ENCODE data around the gene GH1. TPM values are rescaled to one million over a fixed set of nuclear protein-coding genes. Genes with fewer than 3 reads are reported as not detected.
"Not testable (repeated sequence)": the region's sequence is repeated elsewhere in the genome, so short reads cannot be mapped to it uniquely, and the experiment has no call there.

The GH1 gene
- total RNA-seq, 1 donor from 2014 or later: not detected

GRCh38 chr17:63903787-63904201, 14.8 kb downstream of the GH1 start:
- H3K27ac ChIP-seq; H3K4me3 ChIP-seq; intact Hi-C loops (cut with DNase I); H3K9me3 ChIP-seq; H3K4me1 ChIP-seq; H3K36me3 ChIP-seq; H3K27me3 ChIP-seq (ENCODE audit: low read depth); DNase-seq: not testable (repeated sequence)
- ATAC-seq: peak; percentile 43 to 51
- TF ChIP-seq CTCF (IDR thresholded peaks at IDR 0.05): peak; percentile 38

GRCh38 chr17:63901971-63902370, 16.7 kb downstream of the GH1 start:
- H3K36me3 ChIP-seq; H3K4me1 ChIP-seq; ATAC-seq; H3K27me3 ChIP-seq (ENCODE audit: low read depth); H3K4me3 ChIP-seq; intact Hi-C loops (cut with DNase I); H3K27ac ChIP-seq; DNase-seq; H3K9me3 ChIP-seq: not testable (repeated sequence)

GRCh38 chr17:63898899-63899798, 19.5 kb downstream of the GH1 start:
- DNase-seq; H3K27ac ChIP-seq; H3K4me1 ChIP-seq; H3K36me3 ChIP-seq; H3K9me3 ChIP-seq; H3K27me3 ChIP-seq (ENCODE audit: low read depth); intact Hi-C loops (cut with DNase I); H3K4me3 ChIP-seq; ATAC-seq: not testable (repeated sequence)

GRCh38 chr17:63896524-63897354, 21.9 kb downstream of the GH1 start, which contains the start of gene CSH1:
Gene CSH1, minus strand, starts transcription at chr17:63896574. Its CDS starts 63 bp downstream, at chr17:63896511.
- H3K9me3 ChIP-seq; H3K4me3 ChIP-seq; DNase-seq; H3K4me1 ChIP-seq; ATAC-seq; intact Hi-C loops (cut with DNase I); H3K36me3 ChIP-seq; H3K27me3 ChIP-seq (ENCODE audit: low read depth); H3K27ac ChIP-seq: not testable (repeated sequence)

- H3K36me3 ChIP-seq; H3K4me3 ChIP-seq; intact Hi-C loops (cut with DNase I); H3K27ac ChIP-seq; H3K4me1 ChIP-seq; H3K9me3 ChIP-seq; H3K27me3 ChIP-seq (ENCODE audit: low read depth); ATAC-seq; DNase-seq: not testable (repeated sequence)
Observed at GRCh38 chr17:63894821-63895220, 23.8 kb downstream of the GH1 start.

- H3K27me3 ChIP-seq (ENCODE audit: low read depth); intact Hi-C loops (cut with DNase I); H3K27ac ChIP-seq; ATAC-seq; H3K9me3 ChIP-seq; DNase-seq; H3K4me3 ChIP-seq; H3K4me1 ChIP-seq; H3K36me3 ChIP-seq: not testable (repeated sequence)
Observed at GRCh38 chr17:63894021-63894420, 24.6 kb downstream of the GH1 start.

GRCh38 chr17:63892316-63893037, 26.2 kb downstream of the GH1 start:
- H3K4me1 ChIP-seq; H3K27me3 ChIP-seq (ENCODE audit: low read depth); H3K27ac ChIP-seq; H3K4me3 ChIP-seq; ATAC-seq; H3K36me3 ChIP-seq; DNase-seq; intact Hi-C loops (cut with DNase I); H3K9me3 ChIP-seq: not testable (repeated sequence)

All from lower lobe of right lung (tissue), 2 donors.